WTC11 (cell line): Measurements from ENCODE around the gene EIF2S1. TPM values are rescaled to one million over a fixed set of nuclear protein-coding genes. Genes with fewer than 3 reads are reported as not detected.

Source experiments
- ATAC-seq: fragments of 200-7000 bp; cut with Tn5 transposase; 2 replicates; pipeline ENCODE4 v1.10.0; 2021; ENCODE audit warnings: mild to moderate bottlenecking, moderate library complexity
- CTCF ChIA-PET: fragments of 300-600 bp; sonication (Branson Sonifier 250); formaldehyde crosslinking; loops from one replicate; lab custom pipeline; 2021; ENCODE audit warnings: antibody characterized with exemption; lab: Charles Lee
- POLR2A ChIA-PET: fragments of 350-600 bp; sonication (Branson Sonifier 250); formaldehyde crosslinking; loops from one replicate; lab custom pipeline; 2021; ENCODE audit warnings: antibody characterized with exemption; lab: Charles Lee
- DNase-seq: peaks from one replicate; pipeline ENCODE4 v3.0.0; 2021; ENCODE audit warnings: low spot score
- H3K27ac Mint-ChIP-seq: 2 replicates; pipeline ENCODE4 v1.8.0; 2021; ENCODE audit warnings: mixed read lengths
- H3K27me3 Mint-ChIP-seq: 2 replicates; pipeline ENCODE4 v1.8.0; 2021; ENCODE audit warnings: low read depth, mild to moderate bottlenecking, moderate library complexity, mixed read lengths
- H3K36me3 Mint-ChIP-seq: 2 replicates; pipeline ENCODE4 v1.8.0; 2021; ENCODE audit warnings: mixed read lengths
- H3K4me1 Mint-ChIP-seq: 2 replicates; pipeline ENCODE4 v1.8.0; 2022; ENCODE audit warnings: mixed read lengths
- H3K4me3 Mint-ChIP-seq: 2 replicates; pipeline ENCODE4 v1.8.0; 2021; ENCODE audit warnings: mild to moderate bottlenecking, moderate library complexity, mixed read lengths
- H3K9me3 Mint-ChIP-seq: 2 replicates; pipeline ENCODE4 v1.8.0; 2021; ENCODE audit warnings: mixed read lengths
- FOXJ3 ChIP-seq: sonication (generic); formaldehyde crosslinking; IDR thresholded peaks from 2 replicates; pipeline ENCODE4 v1.9.0; 2021; ENCODE audit warnings: missing genetic modification reagents, mild to moderate bottlenecking, borderline replicate concordance
- MAX ChIP-seq: sonication (generic); formaldehyde crosslinking; IDR thresholded peaks from 2 replicates; pipeline ENCODE4 v1.8.0; 2022; ENCODE audit warnings: mild to moderate bottlenecking, missing genetic modification reagents
- MXD4 ChIP-seq: fragments of 250-450 bp; sonication (Bioruptor Pico); IDR thresholded peaks from 2 replicates; pipeline ENCODE4 v1.8.0; 2021; ENCODE audit warnings: mild to moderate bottlenecking, moderate library complexity, borderline replicate concordance
- MYBL2 ChIP-seq: sonication (generic); formaldehyde crosslinking; IDR thresholded peaks from 2 replicates; pipeline ENCODE4 v1.8.1; 2023; ENCODE audit warnings: mild to moderate bottlenecking, moderate library complexity, missing genetic modification reagents
- NFYB ChIP-seq: sonication (generic); formaldehyde crosslinking; conservative IDR thresholded peaks from 2 replicates; pipeline ENCODE4 v1.8.0; 2022; ENCODE audit warnings: low read depth, missing genetic modification reagents
- NR2C2 ChIP-seq: sonication (generic); formaldehyde crosslinking; IDR thresholded peaks from 2 replicates; pipeline ENCODE4 v1.8.0; 2022; ENCODE audit warnings: mild to moderate bottlenecking, missing genetic modification reagents
- OVOL2 ChIP-seq: fragments of 250-450 bp; sonication (Bioruptor Pico); IDR thresholded peaks from 2 replicates; pipeline ENCODE4 v1.9.0; 2021; ENCODE audit warnings: mild to moderate bottlenecking, borderline replicate concordance
- RORB ChIP-seq: fragments of 250-450 bp; sonication (Bioruptor Pico); IDR thresholded peaks from 2 replicates; pipeline ENCODE4 v1.9.0; 2021; ENCODE audit warnings: mild to moderate bottlenecking
- SMAD3 ChIP-seq: sonication (generic); formaldehyde crosslinking; IDR thresholded peaks from 2 replicates; pipeline ENCODE4 v1.8.0; 2022; ENCODE audit warnings: missing genetic modification reagents, mild to moderate bottlenecking, borderline replicate concordance
- TCF7 ChIP-seq: sonication (generic); formaldehyde crosslinking; IDR thresholded peaks from 2 replicates; pipeline ENCODE4 v1.8.0; 2022; ENCODE audit warnings: mild to moderate bottlenecking, low read depth, missing genetic modification reagents, moderate library complexity
- ZBTB43 ChIP-seq: sonication (generic); formaldehyde crosslinking; IDR thresholded peaks from 2 replicates; pipeline ENCODE4 v1.8.1; 2023; ENCODE audit warnings: mild to moderate bottlenecking, missing genetic modification reagents
- ZNF416 ChIP-seq: fragments of 250-450 bp; sonication (Bioruptor Pico); IDR thresholded peaks from 2 replicates; pipeline ENCODE4 v1.9.0; 2021; ENCODE audit warnings: mild to moderate bottlenecking, inconsistent platforms
- total RNA-seq: library from RNA; stranded (reverse); gene quantifications from 3 replicates; pipeline ENCODE4 v1.2.3, GENCODE V29; 2021
- TF ChIP-seq, protein P1 (sequence below): sonication (generic); formaldehyde crosslinking; IDR thresholded peaks from 2 replicates; pipeline ENCODE4 v1.8.1; 2023; ENCODE audit warnings: mild to moderate bottlenecking, missing genetic modification reagents, moderate library complexity
- TF ChIP-seq, protein P2 (sequence below): fragments of 250-450 bp; sonication (Bioruptor Pico); IDR thresholded peaks from 2 replicates; pipeline ENCODE4 v1.9.0; 2021; ENCODE audit warnings: moderate library complexity, mild to moderate bottlenecking, inconsistent platforms, borderline replicate concordance
- TF ChIP-seq, protein P3 (sequence below): sonication (generic); formaldehyde crosslinking; IDR thresholded peaks from 2 replicates; pipeline ENCODE4 v1.8.0; 2023; ENCODE audit warnings: missing genetic modification reagents, mild to moderate bottlenecking, borderline replicate concordance
- TF ChIP-seq, protein P4 (sequence below): sonication (generic); formaldehyde crosslinking; IDR thresholded peaks from 2 replicates; pipeline ENCODE4 v1.8.1; 2022; ENCODE audit warnings: missing genetic modification reagents, borderline replicate concordance

EIF2S1 gene
- total RNA-seq, 1 experiment from 2014 or later: 137 TPM

DNA sequence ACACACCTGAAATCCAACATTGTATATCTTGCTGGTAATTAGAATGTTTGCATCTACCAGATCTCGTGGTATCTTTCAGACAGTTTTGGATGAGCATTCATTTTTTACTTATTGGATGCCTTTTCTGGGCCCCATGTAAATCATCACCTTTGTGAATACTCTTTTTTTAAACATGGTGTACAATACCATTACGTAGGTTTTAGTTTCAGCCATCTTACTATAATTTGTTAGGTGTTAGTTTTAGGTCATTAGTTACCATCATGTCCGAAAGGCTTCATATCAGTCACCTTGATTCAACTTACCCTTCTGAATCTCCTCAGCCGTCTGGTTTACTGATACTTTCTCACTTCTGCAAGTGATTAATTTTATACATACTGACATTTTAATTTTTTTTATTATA, 5.3 kb downstream of the EIF2S1 start:
- no peak overlapping the region for H3K4me3 Mint-ChIP-seq
- TF ChIP-seq, protein P1, sequence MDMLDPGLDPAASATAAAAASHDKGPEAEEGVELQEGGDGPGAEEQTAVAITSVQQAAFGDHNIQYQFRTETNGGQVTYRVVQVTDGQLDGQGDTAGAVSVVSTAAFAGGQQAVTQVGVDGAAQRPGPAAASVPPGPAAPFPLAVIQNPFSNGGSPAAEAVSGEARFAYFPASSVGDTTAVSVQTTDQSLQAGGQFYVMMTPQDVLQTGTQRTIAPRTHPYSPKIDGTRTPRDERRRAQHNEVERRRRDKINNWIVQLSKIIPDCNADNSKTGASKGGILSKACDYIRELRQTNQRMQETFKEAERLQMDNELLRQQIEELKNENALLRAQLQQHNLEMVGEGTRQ (CRISPR knock-in tag): no peak
- TF ChIP-seq OVOL2 (CRISPR knock-in tag): no peak
- TF ChIP-seq, protein P2, sequence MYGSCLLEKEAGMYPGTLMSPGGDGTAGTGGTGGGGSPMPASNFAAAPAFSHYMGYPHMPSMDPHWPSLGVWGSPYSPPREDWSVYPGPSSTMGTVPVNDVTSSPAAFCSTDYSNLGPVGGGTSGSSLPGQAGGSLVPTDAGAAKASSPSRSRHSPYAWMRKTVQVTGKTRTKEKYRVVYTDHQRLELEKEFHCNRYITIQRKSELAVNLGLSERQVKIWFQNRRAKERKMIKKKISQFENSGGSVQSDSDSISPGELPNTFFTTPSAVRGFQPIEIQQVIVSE: no peak
- no peak for TF ChIP-seq FOXJ3 (CRISPR knock-in tag)
- TF ChIP-seq NR2C2 (CRISPR knock-in tag): no peak
- TF ChIP-seq MYBL2 (CRISPR knock-in tag): no peak
- TF ChIP-seq, protein P3, sequence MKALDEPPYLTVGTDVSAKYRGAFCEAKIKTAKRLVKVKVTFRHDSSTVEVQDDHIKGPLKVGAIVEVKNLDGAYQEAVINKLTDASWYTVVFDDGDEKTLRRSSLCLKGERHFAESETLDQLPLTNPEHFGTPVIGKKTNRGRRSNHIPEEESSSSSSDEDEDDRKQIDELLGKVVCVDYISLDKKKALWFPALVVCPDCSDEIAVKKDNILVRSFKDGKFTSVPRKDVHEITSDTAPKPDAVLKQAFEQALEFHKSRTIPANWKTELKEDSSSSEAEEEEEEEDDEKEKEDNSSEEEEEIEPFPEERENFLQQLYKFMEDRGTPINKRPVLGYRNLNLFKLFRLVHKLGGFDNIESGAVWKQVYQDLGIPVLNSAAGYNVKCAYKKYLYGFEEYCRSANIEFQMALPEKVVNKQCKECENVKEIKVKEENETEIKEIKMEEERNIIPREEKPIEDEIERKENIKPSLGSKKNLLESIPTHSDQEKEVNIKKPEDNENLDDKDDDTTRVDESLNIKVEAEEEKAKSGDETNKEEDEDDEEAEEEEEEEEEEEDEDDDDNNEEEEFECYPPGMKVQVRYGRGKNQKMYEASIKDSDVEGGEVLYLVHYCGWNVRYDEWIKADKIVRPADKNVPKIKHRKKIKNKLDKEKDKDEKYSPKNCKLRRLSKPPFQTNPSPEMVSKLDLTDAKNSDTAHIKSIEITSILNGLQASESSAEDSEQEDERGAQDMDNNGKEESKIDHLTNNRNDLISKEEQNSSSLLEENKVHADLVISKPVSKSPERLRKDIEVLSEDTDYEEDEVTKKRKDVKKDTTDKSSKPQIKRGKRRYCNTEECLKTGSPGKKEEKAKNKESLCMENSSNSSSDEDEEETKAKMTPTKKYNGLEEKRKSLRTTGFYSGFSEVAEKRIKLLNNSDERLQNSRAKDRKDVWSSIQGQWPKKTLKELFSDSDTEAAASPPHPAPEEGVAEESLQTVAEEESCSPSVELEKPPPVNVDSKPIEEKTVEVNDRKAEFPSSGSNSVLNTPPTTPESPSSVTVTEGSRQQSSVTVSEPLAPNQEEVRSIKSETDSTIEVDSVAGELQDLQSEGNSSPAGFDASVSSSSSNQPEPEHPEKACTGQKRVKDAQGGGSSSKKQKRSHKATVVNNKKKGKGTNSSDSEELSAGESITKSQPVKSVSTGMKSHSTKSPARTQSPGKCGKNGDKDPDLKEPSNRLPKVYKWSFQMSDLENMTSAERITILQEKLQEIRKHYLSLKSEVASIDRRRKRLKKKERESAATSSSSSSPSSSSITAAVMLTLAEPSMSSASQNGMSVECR (CRISPR knock-in tag): no peak
- TF ChIP-seq RORB (CRISPR knock-in tag): no peak
- no peak for TF ChIP-seq TCF7 (CRISPR knock-in tag)
- no peak for TF ChIP-seq ZBTB43 (CRISPR knock-in tag)
- no peak for TF ChIP-seq MXD4 (CRISPR knock-in tag)
- TF ChIP-seq NFYB (CRISPR knock-in tag): no peak
- H3K36me3 Mint-ChIP-seq: peaks cover 50% of the 10 kb centered on the region

GRCh38 chr14:67370830-67371229, 10.7 kb downstream of the EIF2S1 start:
- H3K27ac Mint-ChIP-seq: no peak overlapping the region
- ATAC-seq (no peak), DNase-seq (no peak)
- H3K36me3 Mint-ChIP-seq: peaks cover 53% of the 10 kb centered on the region
- H3K27me3 Mint-ChIP-seq: no peaks in the 10 kb centered on the region
- H3K4me3 Mint-ChIP-seq: no peak overlapping the region
- H3K4me1 Mint-ChIP-seq: no peaks in the 10 kb centered on the region
- POLR2A ChIA-PET: no interaction called here
- CTCF ChIA-PET: no interaction called here
- no peaks in the 10 kb centered on the region for H3K9me3 Mint-ChIP-seq
- TF ChIP-seq MAX (no peak), ZBTB43 (CRISPR knock-in tag) (no peak), ZNF416 (no peak), SMAD3 (CRISPR knock-in tag) (no peak), NR2C2 (CRISPR knock-in tag) (no peak)
- TF ChIP-seq, protein P4, sequence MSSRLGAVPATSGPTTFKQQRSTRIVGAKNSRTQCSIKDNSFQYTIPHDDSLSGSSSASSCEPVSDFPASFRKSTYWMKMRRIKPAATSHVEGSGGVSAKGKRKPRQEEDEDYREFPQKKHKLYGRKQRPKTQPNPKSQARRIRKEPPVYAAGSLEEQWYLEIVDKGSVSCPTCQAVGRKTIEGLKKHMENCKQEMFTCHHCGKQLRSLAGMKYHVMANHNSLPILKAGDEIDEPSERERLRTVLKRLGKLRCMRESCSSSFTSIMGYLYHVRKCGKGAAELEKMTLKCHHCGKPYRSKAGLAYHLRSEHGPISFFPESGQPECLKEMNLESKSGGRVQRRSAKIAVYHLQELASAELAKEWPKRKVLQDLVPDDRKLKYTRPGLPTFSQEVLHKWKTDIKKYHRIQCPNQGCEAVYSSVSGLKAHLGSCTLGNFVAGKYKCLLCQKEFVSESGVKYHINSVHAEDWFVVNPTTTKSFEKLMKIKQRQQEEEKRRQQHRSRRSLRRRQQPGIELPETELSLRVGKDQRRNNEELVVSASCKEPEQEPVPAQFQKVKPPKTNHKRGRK (CRISPR knock-in tag): no peak

More for the DNA sequence above, 5.3 kb downstream of the EIF2S1 start:
- Mint-ChIP-seq H3K4me1 (peaks cover 9% of the 10 kb centered on the region), H3K27ac (no peak overlapping the region), H3K9me3 (no peaks in the 10 kb centered on the region), H3K27me3 (no peaks in the 10 kb centered on the region)
- CTCF ChIA-PET: no interaction called here
- ATAC-seq: no peak
- POLR2A ChIA-PET: no interaction called here
- no peak for DNase-seq
